Endothelial cell (in vitro differentiated cells): Measurements from ENCODE around the gene SGMS1. TPM values are rescaled to one million over a fixed set of nuclear protein-coding genes. Genes with fewer than 3 reads are reported as not detected.

ENCODE experiments used
- DNase-seq: peaks from one replicate; pipeline ENCODE4 v3.0.0; 2021; ENCODE audit warnings: low spot score
- H3K27ac Mint-ChIP-seq: one replicate; pipeline ENCODE4 v1.8.0; 2021; ENCODE audit warnings: mixed read lengths, inconsistent platforms; ENCODE audit not compliant: unreplicated experiment
- H3K27me3 Mint-ChIP-seq: one replicate; pipeline ENCODE4 v1.8.0; 2021; ENCODE audit warnings: mild to moderate bottlenecking, moderate library complexity, mixed read lengths, inconsistent platforms; ENCODE audit not compliant: unreplicated experiment
- H3K36me3 Mint-ChIP-seq: one replicate; pipeline ENCODE4 v1.8.0; 2021; ENCODE audit warnings: mild to moderate bottlenecking, low read depth, mixed read lengths, inconsistent platforms; ENCODE audit not compliant: unreplicated experiment
- H3K4me1 Mint-ChIP-seq: one replicate; pipeline ENCODE4 v1.8.0; 2021; ENCODE audit warnings: mild to moderate bottlenecking, mixed read lengths, inconsistent platforms; ENCODE audit not compliant: unreplicated experiment
- H3K4me3 Mint-ChIP-seq: one replicate; pipeline ENCODE4 v1.8.0; 2021; ENCODE audit warnings: mild to moderate bottlenecking, mixed read lengths, inconsistent platforms; ENCODE audit not compliant: unreplicated experiment
- H3K9me3 Mint-ChIP-seq: one replicate; pipeline ENCODE4 v1.8.0; 2021; ENCODE audit warnings: mixed read lengths, inconsistent platforms; ENCODE audit not compliant: unreplicated experiment
- CTCF ChIP-seq: fragments of 200-600 bp; sonication (generic); IDR thresholded peaks from one replicate; pipeline ENCODE4 v1.5.0; 2021; ENCODE audit warnings: antibody characterized with exemption; ENCODE audit not compliant: unreplicated experiment
- total RNA-seq: library from RNA; stranded (reverse); fragmentation: NEBNext Ultra II Directional; extraction: Animal tissue kit (Norgen Biotek cat#: 25700); gene quantifications from one replicate; pipeline ENCODE4 v1.2.1, GENCODE V29; 2021; ENCODE audit not compliant: unreplicated experiment

Gene SGMS1
- total RNA-seq, 1 donor from 2014 or later: 12.4 TPM

DNA sequence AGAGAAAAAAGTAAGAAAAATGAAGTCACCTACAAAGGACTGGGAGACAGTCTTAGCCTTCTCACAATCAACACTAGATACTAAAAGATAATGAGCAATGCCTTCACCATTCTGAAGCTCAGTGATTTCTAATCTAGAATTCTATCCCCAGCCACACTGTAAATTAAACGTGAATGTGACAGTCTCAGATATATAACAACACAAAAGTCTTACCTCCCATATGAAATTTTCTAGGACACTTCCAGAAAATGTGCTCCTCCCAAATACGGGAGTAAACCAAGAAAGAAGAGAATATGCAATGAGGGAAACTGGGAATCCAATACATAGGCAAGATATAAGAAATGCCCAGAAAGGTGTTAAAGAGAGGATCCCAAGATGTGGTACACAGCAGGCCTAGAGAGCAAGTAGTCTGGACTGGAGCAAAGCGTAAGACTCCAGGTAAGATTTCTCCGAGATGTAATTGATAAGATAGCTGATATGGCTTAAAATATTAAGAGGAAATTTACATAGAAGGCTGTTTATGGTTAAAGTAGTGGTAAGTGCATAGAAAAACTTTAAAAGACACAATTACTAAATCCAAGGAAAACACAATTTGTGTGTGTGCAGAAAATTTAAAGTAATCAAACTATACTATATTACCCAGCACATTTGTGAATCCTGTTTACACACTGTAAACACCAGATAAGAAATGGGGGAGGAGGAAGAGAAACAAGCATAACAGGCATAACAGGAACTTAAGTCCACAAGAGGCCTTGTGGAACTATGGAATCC, 44.1 kb downstream of the SGMS1 start:
- no peaks in the 10 kb centered on the region for H3K9me3 Mint-ChIP-seq
- peaks cover 42% of the 10 kb centered on the region for H3K4me1 Mint-ChIP-seq
- peak overlapping the region; percentile 61 for H3K27ac Mint-ChIP-seq
- H3K27me3 Mint-ChIP-seq: no peaks in the 10 kb centered on the region
- TF ChIP-seq CTCF: no peak
- no peak overlapping the region for H3K4me3 Mint-ChIP-seq
- no peak for DNase-seq
- no peaks in the 10 kb centered on the region for H3K36me3 Mint-ChIP-seq

DNA sequence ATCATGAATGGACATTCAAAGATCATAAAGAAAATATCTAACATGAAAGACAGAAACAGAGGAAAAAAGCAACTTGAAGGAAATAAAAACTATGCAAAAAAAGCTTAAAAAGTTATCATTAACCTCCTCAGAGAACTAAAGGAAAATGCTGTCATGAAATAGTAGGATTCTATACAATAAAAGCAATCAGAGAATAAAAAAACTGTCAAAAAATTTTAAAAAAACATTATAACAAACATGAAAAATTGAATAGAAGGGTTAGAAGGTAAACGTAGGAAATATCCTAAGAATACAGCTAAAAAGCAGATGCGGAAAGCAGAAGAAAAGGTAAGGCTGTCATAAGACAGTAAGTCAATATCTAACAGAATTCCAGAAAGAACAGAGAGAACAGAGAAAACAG, 44.8 kb downstream of the SGMS1 start:
- DNase-seq: no peak
- Mint-ChIP-seq H3K36me3 (no peaks in the 10 kb centered on the region), H3K27me3 (no peaks in the 10 kb centered on the region), H3K4me3 (no peak overlapping the region), H3K4me1 (peaks cover 42% of the 10 kb centered on the region), H3K9me3 (no peaks in the 10 kb centered on the region), H3K27ac (no peak overlapping the region)
- TF ChIP-seq CTCF: no peak

- H3K27ac Mint-ChIP-seq: no peak overlapping the region
- no peaks in the 10 kb centered on the region for H3K27me3 Mint-ChIP-seq
- H3K4me1 Mint-ChIP-seq: peaks cover 42% of the 10 kb centered on the region
- H3K36me3 Mint-ChIP-seq: no peaks in the 10 kb centered on the region
- no peaks in the 10 kb centered on the region for H3K9me3 Mint-ChIP-seq
- no peak for TF ChIP-seq CTCF
- DNase-seq: no peak
- H3K4me3 Mint-ChIP-seq: no peak overlapping the region
Measured at GRCh38 chr10:50577681-50578350, 45.9 kb downstream of the SGMS1 start.

DNA sequence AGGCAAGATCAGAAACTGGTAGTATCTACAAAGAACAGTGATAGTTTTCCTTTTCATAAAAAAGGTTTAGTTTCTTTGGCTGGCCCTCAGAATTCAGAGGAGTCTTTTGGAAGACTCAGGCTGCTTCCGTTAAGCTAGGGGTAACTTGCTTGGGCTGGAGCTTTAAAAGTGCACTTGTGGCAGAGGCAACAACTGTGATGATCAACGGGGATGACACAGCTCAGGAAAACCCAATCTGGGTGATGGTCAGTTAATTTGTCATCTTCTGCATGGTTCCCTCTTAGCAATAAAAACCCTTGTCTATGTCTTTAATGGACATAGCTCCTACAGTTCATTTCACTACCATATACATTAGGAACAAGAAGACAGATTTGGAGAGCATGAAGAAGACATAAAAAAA, 46.7 kb downstream of the SGMS1 start:
- TF ChIP-seq CTCF: no peak
- Mint-ChIP-seq H3K4me3 (no peak overlapping the region), H3K4me1 (peaks cover 42% of the 10 kb centered on the region), H3K36me3 (no peaks in the 10 kb centered on the region), H3K27ac (no peak overlapping the region), H3K9me3 (no peaks in the 10 kb centered on the region), H3K27me3 (no peaks in the 10 kb centered on the region)
- no peak for DNase-seq

DNA sequence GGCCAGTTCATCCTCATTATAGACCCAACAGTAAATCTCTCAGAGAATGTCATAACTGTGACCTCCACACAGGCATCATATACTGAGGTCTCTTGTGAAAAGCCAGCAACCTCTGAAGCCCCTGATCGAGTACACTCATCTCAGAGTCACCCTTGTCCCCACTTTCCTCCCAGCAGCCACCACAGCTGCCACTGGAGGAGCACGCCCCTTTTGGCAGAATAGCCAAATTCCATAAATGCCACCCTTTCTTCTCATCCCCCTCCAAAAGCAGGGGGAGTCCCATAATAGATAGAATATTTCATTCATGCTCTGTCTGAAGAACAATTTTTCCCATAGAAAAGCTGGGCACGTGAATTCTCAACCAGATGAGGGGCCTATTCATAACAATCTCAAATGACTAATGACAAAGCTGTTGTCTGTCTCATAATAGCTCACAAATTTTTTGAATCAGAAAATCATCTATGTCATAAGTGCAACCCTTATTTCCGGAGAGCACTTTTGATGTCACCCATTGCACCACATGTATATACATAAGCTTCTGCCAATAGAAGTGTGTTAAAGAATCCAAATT, 47.4 kb downstream of the SGMS1 start:
- H3K9me3 Mint-ChIP-seq: no peaks in the 10 kb centered on the region
- no peaks in the 10 kb centered on the region for H3K36me3 Mint-ChIP-seq
- no peak for DNase-seq
- H3K4me1 Mint-ChIP-seq: peaks cover 42% of the 10 kb centered on the region
- TF ChIP-seq CTCF: no peak
- no peak overlapping the region for H3K27ac Mint-ChIP-seq
- H3K27me3 Mint-ChIP-seq: no peaks in the 10 kb centered on the region
- H3K4me3 Mint-ChIP-seq: no peak overlapping the region
